DMS153 treated with DMSO at 0.1 percent for 48 hours (cell line): ENCODE measurements around the gene WNT16.
"Not testable (repeated sequence)": the region's sequence is repeated elsewhere in the genome, so short reads cannot be mapped to it uniquely, and the experiment has no call there.

Experiments
- DNase-seq: peaks from one replicate; lab custom pipeline; 2025; ENCODE audit not compliant: unreplicated experiment; lab: John Stamatoyannopoulos, UW

The WNT16 gene

GRCh38 chr7:121328508-121329190 is at the start of gene WNT16:
Gene WNT16 (plus strand): TSS chr7:121329000. CDS start chr7:121329293, 293 bp downstream.
- no peak for DNase-seq

DNA sequence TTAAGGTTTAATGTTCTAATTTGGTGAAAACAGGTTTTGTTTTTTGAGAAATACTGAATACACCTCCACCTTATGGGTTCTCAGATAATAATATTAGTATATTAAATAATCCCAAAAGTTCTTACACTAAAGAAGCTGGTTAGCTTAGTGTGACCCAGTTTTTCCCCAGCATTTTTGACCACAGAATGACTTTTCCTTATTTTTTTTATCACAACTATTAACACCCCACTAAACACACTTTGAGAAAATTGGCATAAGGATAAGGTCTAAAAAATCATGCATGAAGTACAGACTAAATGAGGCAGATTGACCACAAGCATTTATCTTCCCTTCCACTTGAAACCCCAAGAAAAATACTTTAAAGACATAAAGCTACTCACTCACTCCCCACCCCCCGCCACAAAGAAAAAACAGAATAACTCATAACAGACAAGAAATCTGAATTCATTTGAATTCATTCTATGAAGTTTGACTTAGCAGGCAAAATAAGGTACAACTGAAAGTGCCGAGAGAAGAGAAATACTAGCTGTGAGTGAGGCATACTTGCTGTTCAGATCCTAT is 49.7 kb upstream of the WNT16 start:
- no peak for DNase-seq

GRCh38 chr7:121279822-121280221 is 49.0 kb upstream of the WNT16 start:
- DNase-seq: no peak

DNA sequence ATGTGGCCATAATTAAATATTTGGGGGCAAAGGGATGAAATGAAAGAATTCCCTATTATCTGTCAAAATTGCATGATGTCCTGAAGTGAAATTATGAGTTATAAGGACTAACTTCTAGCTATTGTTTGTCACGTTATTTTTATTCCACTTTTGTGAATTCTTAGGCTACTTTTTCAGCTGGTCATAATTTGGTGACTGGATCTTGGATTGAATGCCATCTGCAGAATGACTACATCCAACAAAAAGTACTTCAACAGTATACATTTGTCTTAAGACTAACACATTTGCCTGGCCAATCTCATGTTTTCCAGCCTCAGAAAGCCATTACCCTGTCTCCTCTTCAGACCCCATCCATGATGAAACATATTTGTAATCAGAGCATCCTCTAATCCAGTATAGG is 48.1 kb upstream of the WNT16 start:
- DNase-seq: no peak

- no peak for DNase-seq
These were observed 46.7 kb upstream of the WNT16 start for GRCh38 chr7:121282129-121282528.

GRCh38 chr7:121285066-121285667 is 43.6 kb upstream of the WNT16 start:
- no peak for DNase-seq

DNA sequence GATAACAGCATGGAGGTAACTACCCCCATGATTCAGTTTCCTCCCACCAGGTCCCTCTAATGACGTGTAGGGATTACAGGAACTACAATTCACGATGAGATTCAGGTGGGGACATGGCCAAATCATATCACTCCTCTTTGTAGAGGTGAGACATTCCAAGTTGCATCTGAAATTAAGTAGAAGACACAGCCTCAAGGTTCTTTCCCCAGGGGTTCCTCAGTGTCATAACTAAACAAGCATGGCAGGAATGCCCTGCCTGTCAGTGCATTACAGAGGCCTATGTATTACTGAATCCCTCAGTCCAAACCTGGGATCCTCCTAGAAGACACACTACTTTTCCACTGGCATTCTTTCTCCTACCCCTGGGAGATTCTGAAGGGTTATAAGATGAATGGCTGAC is 42.6 kb upstream of the WNT16 start:
- DNase-seq: no peak

- no peak for DNase-seq
These were observed 41.8 kb upstream of the WNT16 start for GRCh38 chr7:121286742-121287734.

GRCh38 chr7:121288894-121289293 is 39.9 kb upstream of the WNT16 start:
- no peak for DNase-seq

GRCh38 chr7:121289930-121290329 is 38.9 kb upstream of the WNT16 start:
- not testable (repeated sequence) for DNase-seq

DNA sequence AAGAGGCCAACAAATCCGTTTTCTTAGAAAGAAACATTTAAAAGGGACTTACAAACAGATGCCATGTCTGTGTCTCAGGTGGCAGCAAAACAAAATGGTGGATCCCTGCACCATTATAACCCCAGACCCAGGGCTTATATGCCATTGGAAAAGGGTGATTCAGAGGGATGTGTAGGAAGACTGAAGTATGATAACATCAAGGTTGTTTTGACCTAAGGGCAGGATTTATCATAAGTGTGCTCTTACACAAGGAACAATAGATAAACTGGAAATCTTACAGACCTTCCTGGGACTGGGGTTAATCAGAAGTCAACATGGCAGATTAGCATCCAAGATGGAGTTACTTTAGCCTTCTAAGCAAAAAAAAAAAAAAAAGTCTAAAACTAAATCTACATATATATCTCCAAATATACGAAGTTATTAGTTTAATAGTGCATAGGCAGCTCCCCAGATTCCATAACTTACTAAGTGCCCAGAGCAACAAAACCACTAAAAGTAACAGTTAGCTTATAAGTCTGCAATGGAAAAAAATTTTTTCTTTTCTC is 34.3 kb upstream of the WNT16 start:
- no peak for DNase-seq

DNA sequence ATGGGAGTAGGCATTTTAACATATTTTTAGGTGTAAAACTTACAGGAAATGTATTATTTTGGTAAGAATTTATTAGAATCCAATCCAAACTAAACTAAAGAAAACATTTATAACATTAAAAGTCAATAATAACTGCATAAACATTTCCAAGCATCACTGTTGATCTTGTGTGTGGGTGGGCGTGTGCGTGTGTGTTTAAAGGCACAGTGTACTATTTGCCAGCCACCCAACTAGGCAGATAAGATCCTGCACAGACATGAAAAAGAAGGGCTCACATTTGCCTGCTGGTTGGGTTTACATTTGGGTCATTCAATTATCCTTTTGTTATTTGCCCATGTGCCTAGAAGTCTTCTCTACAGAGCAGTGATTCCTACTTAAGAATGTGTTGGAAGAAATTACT is 31.0 kb upstream of the WNT16 start:
- no peak for DNase-seq

DNA sequence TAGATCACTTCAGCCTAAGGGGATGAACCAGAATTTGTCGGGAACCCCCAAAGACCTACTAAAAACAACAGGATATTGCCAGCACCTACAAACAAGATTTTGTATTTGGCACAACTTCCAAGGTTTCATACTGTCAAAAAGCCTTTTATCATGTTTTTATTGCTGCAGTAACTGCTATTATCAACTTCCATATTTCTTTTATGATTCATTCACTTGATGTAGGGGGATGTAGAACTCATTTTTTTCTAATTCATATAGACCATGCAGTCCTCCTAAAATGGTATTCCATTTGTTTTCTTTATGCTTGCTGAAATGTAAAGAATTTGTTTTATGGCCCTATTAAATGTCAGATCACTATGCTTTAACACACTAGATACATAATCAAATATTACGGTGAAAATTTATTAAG is 30.0 kb upstream of the WNT16 start:
- DNase-seq: no peak

GRCh38 chr7:121300685-121301420 is 27.9 kb upstream of the WNT16 start:
- no peak for DNase-seq

GRCh38 chr7:121301446-121302213 is 27.2 kb upstream of the WNT16 start:
- DNase-seq: no peak

DNA sequence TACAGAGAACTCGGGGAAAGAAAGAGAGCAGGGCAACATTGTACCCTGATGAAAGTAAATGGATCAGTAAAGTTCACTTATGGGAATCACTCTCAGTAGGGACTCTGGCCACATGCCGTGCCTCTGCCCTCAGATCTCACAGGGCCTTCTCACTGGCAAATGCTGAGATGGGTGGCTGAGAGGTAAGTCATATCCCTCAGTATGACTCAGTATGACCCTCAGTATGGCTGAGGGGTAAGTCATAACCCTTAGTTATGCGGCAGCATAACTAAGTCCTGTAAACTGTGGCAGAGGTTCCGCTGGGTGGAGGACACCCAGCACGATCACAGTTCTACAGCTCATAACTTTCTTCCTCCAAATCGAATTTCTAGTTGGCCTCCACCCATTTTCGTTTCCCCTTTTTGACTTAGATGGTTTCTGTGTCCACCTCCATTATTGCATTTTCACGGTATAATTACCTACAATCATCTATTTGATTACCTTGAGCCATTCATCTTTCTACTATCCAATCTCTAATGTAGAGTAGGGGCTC is 26.5 kb upstream of the WNT16 start:
- DNase-seq: no peak

DNA sequence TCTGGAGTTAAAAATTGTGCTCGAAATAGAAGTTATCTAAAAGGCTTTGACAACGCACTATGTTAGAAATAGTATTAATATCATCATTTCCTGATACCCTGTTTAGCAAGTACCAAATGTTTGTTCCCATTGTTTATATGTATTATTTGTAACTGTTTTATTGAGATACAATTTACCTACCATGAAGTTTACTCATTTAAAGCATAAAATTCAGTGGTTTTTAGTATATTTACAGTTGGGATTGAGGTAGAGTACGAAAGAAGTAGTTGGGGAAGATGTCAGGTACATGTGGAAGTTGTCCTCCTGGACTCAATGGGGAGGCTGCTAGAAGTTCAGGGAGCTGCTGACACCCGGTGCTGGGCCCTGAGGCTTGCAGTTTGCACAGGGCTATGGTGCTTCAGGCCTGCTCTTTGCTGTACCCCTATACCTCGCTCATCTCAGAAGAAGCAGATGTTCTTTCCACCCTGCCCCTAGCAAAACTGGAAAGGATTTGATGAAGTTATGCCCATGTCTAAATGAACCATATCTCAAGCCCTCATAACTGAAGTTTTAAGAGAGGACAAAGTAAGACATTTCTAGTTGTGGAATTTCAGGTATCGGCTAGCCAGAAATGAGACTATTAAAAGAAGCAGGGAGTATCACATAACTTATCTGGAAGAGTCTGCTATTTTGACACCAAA is 25.2 kb upstream of the WNT16 start:
- no peak for DNase-seq

DNA sequence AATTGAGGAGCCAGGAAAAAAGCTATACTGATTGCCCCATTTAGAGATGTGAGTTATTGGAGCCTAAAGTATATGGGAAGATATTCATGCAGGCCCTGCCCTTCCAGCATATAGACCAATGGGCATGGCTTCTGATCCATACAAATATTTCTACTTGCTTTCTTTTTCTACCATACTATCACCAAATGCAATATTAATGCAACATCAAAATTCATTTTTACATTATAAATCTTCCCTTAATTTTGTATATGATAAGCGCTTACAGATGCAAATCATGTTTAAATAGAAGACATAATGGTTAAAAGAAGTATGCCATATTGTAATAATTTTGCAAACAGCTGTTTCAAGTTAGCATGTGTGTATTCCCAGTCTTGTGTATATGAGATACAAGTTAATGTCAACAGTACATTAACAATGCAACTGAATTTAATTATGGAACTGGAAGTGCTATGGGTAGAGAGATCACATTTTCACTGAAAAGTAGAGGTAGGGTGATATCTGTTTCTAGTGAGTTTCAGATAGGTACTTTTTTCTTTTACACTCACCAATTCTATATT is 24.6 kb upstream of the WNT16 start:
- no peak for DNase-seq

GRCh38 chr7:121305109-121305508 is 23.7 kb upstream of the WNT16 start:
- DNase-seq: no peak
